K562 (cell line): ENCODE results near the gene PROKR1.
"Not testable (repeated sequence)": the region's sequence is repeated elsewhere in the genome, so short reads cannot be mapped to it uniquely, and the experiment has no call there.

Experiments used
- COPS2 ChIP-seq: fragments of 450-650 bp; conservative IDR thresholded peaks from 2 replicates; pipeline ENCODE4 v1.6.1; 2016; ENCODE audit warnings: mild to moderate bottlenecking, moderate library complexity
- CTCF ChIP-seq, 3 experiments: IDR thresholded peaks in 2 of 3; conservative IDR thresholded peaks in 1 of 3; 2 replicates each; pipeline ENCODE4 v1.5.1; 2011 to 2012; ENCODE audit warnings: low read length in 3 of 3, mild to moderate bottlenecking in 3 of 3, control low read depth in 2 of 3, improper control_type of control experiment in 1 of 3, inconsistent platforms in 1 of 3, low read depth in 1 of 3, mixed read lengths in 1 of 3, moderate library complexity in 1 of 3; ENCODE audit not compliant: insufficient read depth in 2 of 3
- HEY1 ChIP-seq: fragments of 250-450 bp; sonication (Bioruptor Pico); IDR thresholded peaks from 2 replicates; pipeline ENCODE4 v1.5.0; 2020; ENCODE audit warnings: mild to moderate bottlenecking, moderate library complexity, borderline replicate concordance
- HMGXB4 ChIP-seq: sonication (generic); formaldehyde crosslinking; IDR thresholded peaks from 2 replicates; pipeline ENCODE4 v1.8.1; 2023; ENCODE audit warnings: mild to moderate bottlenecking, missing genetic modification reagents
- JUND ChIP-seq, 2 experiments: IDR thresholded peaks; 2 replicates in 1 of 2; 3 replicates in 1 of 2; pipeline ENCODE4 v1.6.1; 2011; ENCODE audit warnings: borderline replicate concordance in 2 of 2, low read depth in 2 of 2, low read length in 2 of 2, improper control_type of control experiment in 1 of 2, missing biosample characterization in 1 of 2, missing genetic modification characterization in 1 of 2, missing genetic modification reagents in 1 of 2
- NKRF ChIP-seq: fragments of 450-650 bp; IDR thresholded peaks from 2 replicates; pipeline ENCODE4 v1.6.1; 2016; ENCODE audit warnings: borderline replicate concordance
- YY1 ChIP-seq, 3 experiments: IDR thresholded peaks; 2 replicates each; pipeline ENCODE4 v1.6.1; 2011; ENCODE audit warnings: low read length in 2 of 3, mild to moderate bottlenecking in 2 of 3, moderate library complexity in 2 of 3, borderline replicate concordance in 1 of 3, control low read depth in 1 of 3, low read depth in 1 of 3; ENCODE audit not compliant: insufficient read depth in 3 of 3, insufficient replicate concordance in 2 of 3, control insufficient read depth in 1 of 3, insufficient read length in 1 of 3; ENCODE audit errors: extremely low read depth in 1 of 3
- ZBTB26 ChIP-seq: fragments of 450-650 bp; formaldehyde crosslinking; IDR thresholded peaks from 2 replicates; pipeline ENCODE4 v1.4.0; 2022; ENCODE audit warnings: missing genetic modification characterization

GRCh38 chr2:68679917-68680267 lies 36.5 kb downstream of the PROKR1 start:
- not testable (repeated sequence) for TF ChIP-seq NKRF; JUND (IDR thresholded peaks at IDR 0.05; ENCODE audit: borderline replicate concordance, low read depth, low read length); JUND (tag; IDR thresholded peaks at IDR 0.05; ENCODE audit: borderline replicate concordance, low read depth, low read length); HMGXB4 (CRISPR knock-in tag); YY1 (IDR thresholded peaks at IDR 0.05; ENCODE audit: borderline replicate concordance in 1 of 3, control insufficient read depth in 1 of 3, extremely low read depth in 1 of 3, insufficient read depth in 3 of 3, insufficient read length in 1 of 3, insufficient replicate concordance in 2 of 3, low read depth in 1 of 3, low read length in 2 of 3); COPS2; ZBTB26 (CRISPR knock-in tag); HEY1 (CRISPR knock-in tag); CTCF (IDR thresholded peaks at IDR 0.05 in 2 of 3, conservative IDR thresholded peaks at IDR 0.05 in 1 of 3; ENCODE audit: insufficient read depth in 2 of 3, low read depth in 1 of 3, low read length in 3 of 3)
